Natural killer cell (primary cell): ENCODE results near the gene RNF20. TPM values are rescaled to one million over a fixed set of nuclear protein-coding genes. Genes with fewer than 3 reads are reported as not detected.

Experiments
- ATAC-seq, 3 donors: fragments of 150-1000 bp in 2 of 3; fragments of 200-7000 bp in 1 of 3; cut with Tn5 transposase; 1 replicate in 1 of 3; 2 replicates in 2 of 3; pipeline ENCODE4 v1.10.0; 2021; ENCODE audit warnings: mild to moderate bottlenecking in 2 of 3, moderate library complexity in 2 of 3
- DNase-seq, 2 donors: peaks; one replicate each; pipeline versions ENCODE4 v3.0.0 to v3.0.0-alpha.2; 2013 to 2021; ENCODE audit warnings: mixed read lengths in 1 of 2
- H3K27ac ChIP-seq: one replicate; pipeline ENCODE4 v1.5.1; 2013; ENCODE audit warnings: mild to moderate bottlenecking, low read length
- H3K27me3 ChIP-seq: one replicate; pipeline ENCODE4 v1.6.1; 2013; ENCODE audit warnings: low read length; ENCODE audit not compliant: control insufficient read depth, insufficient read depth
- H3K36me3 ChIP-seq: one replicate; pipeline ENCODE4 v1.6.1; 2013; ENCODE audit warnings: low read length; ENCODE audit not compliant: control insufficient read depth, insufficient read depth
- H3K4me1 ChIP-seq: one replicate; pipeline ENCODE4 v1.6.1; 2013; ENCODE audit warnings: low read length; ENCODE audit not compliant: control insufficient read depth, insufficient read depth
- H3K4me3 ChIP-seq: one replicate; pipeline ENCODE4 v1.5.1; 2013; ENCODE audit warnings: low read length
- H3K9me3 ChIP-seq: one replicate; pipeline ENCODE4 v1.6.1; 2013; ENCODE audit warnings: low read length; ENCODE audit not compliant: control insufficient read depth, insufficient read depth
- H3K27ac Mint-ChIP-seq, 2 donors: one replicate each; pipeline ENCODE4 v1.8.0; 2022; ENCODE audit warnings: mild to moderate bottlenecking in 2 of 2, mixed read lengths in 2 of 2, moderate library complexity in 1 of 2
- H3K27me3 Mint-ChIP-seq, 2 donors: one replicate each; pipeline ENCODE4 v1.8.0; 2022; ENCODE audit warnings: low read depth in 2 of 2, mixed read lengths in 2 of 2
- H3K36me3 Mint-ChIP-seq: one replicate; pipeline ENCODE4 v1.8.0; 2022; ENCODE audit warnings: mixed read lengths
- H3K4me1 Mint-ChIP-seq, 2 donors: one replicate each; pipeline ENCODE4 v1.8.0; 2022; ENCODE audit warnings: mixed read lengths in 2 of 2
- H3K4me3 Mint-ChIP-seq: one replicate; pipeline ENCODE4 v1.8.0; 2022; ENCODE audit warnings: mild to moderate bottlenecking, moderate library complexity, mixed read lengths
- H3K9me3 Mint-ChIP-seq, 2 donors: one replicate each; pipeline ENCODE4 v1.8.0; 2022; ENCODE audit warnings: mixed read lengths in 2 of 2
- WGBS: methylation state at CpG from one replicate; pipeline ENCODE4 v1.1.7; 2013; ENCODE audit warnings: missing lambda C conversion rate; ENCODE audit not compliant: insufficient coverage; 5-methylcytosine and 5-hydroxymethylcytosine counted together
- intact Hi-C: fragments of 100-400 bp; cut with micrococcal nuclease; formaldehyde crosslinking; loops from one replicate; pipeline ENCODE4 v1.14.2; 2022
- total RNA-seq, 4 donors: library from RNA; stranded (reverse); fragments of 120-200 nt in 1 of 4; gene quantifications; one replicate each; pipeline versions ENCODE4 v1.2.3 to v1.2.4, GENCODE V29; 2013 to 2022
- TF ChIP-seq, protein P1 (sequence below): fragments of 200-600 bp; IDR thresholded peaks from one replicate; pipeline ENCODE4 v1.8.0; 2022; ENCODE audit warnings: antibody characterized with exemption

RNF20 gene
- total RNA-seq, 3 donors from 2014 or later (not counting 1 experiment from before 2014, with no cell fraction given): 35.5 to 44.2 (median 42.5) TPM

DNA sequence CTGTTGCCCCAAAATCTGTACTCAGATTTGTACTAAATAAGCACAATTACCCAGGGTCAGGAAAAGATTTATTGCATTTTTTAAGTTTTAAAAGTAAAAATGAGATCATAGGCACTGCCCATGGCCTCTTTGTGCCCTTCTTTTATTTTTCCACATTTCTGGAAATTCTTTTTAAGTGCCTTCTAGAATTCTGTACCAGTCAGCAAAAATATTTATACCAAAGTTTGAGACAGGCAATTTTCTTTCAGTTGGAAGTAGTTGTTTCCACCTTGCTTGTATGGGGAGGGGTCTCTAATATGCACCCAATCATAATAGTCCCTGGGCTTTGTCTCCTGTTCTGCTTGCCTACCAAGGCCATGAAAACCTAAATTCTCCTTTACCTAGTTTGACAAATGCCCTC, 5.6 kb upstream of the RNF20 start:
- no peaks in the 10 kb centered on the region for H3K9me3 ChIP-seq
- Mint-ChIP-seq H3K27me3 (peaks cover 23 to 29% of the 10 kb centered on the region in 2 donors), H3K4me3 (no peak overlapping the region), H3K27ac (no peak overlapping the region), H3K9me3 (no peaks in the 10 kb centered on the region), H3K4me1 (peaks cover 0 to under 1% of the 10 kb centered on the region in 2 donors), H3K36me3 (no peaks in the 10 kb centered on the region)
- no peak overlapping the region for H3K4me3 ChIP-seq
- ATAC-seq: no peak
- intact Hi-C loops: no loop called here
- TF ChIP-seq, protein P1, sequence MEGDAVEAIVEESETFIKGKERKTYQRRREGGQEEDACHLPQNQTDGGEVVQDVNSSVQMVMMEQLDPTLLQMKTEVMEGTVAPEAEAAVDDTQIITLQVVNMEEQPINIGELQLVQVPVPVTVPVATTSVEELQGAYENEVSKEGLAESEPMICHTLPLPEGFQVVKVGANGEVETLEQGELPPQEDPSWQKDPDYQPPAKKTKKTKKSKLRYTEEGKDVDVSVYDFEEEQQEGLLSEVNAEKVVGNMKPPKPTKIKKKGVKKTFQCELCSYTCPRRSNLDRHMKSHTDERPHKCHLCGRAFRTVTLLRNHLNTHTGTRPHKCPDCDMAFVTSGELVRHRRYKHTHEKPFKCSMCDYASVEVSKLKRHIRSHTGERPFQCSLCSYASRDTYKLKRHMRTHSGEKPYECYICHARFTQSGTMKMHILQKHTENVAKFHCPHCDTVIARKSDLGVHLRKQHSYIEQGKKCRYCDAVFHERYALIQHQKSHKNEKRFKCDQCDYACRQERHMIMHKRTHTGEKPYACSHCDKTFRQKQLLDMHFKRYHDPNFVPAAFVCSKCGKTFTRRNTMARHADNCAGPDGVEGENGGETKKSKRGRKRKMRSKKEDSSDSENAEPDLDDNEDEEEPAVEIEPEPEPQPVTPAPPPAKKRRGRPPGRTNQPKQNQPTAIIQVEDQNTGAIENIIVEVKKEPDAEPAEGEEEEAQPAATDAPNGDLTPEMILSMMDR: no peak
- H3K27me3 ChIP-seq: no peaks in the 10 kb centered on the region
- DNase-seq: no peak
- no peaks in the 10 kb centered on the region for H3K36me3 ChIP-seq
- H3K27ac ChIP-seq: no peak overlapping the region
- peaks cover 2% of the 10 kb centered on the region for H3K4me1 ChIP-seq

- H3K27ac Mint-ChIP-seq: no peak overlapping the region
- ATAC-seq (peak; percentile 30 to 59 (median 41)), DNase-seq (peak; percentile 40 to 84)
- Histone ChIP-seq H3K9me3 (no peaks in the 10 kb centered on the region), H3K27ac (no peak overlapping the region), H3K36me3 (no peaks in the 10 kb centered on the region), H3K4me3 (no peak overlapping the region), H3K27me3 (no peaks in the 10 kb centered on the region), H3K4me1 (peaks cover 15% of the 10 kb centered on the region)
- no peaks in the 10 kb centered on the region for H3K9me3 Mint-ChIP-seq
- H3K27me3 Mint-ChIP-seq: peaks cover 4 to 7% of the 10 kb centered on the region in 2 donors
- no peaks in the 10 kb centered on the region for H3K36me3 Mint-ChIP-seq
- TF ChIP-seq, protein P1: peak; percentile 94
- intact Hi-C loops: loop anchor here (1.0 to 10.0 kb wide), 2 partner anchors 71 to 815 kb away; no protein-coding TSS in a partner anchor
- WGBS: 26% methylated on average over 4 of the region's 6 CpGs
- no peak overlapping the region for H3K4me3 Mint-ChIP-seq
- peaks cover 6 to 11% of the 10 kb centered on the region in 2 donors for H3K4me1 Mint-ChIP-seq
These were observed 3.5 kb upstream of the RNF20 start for GRCh38 chr9:101530076-101530711.

DNA sequence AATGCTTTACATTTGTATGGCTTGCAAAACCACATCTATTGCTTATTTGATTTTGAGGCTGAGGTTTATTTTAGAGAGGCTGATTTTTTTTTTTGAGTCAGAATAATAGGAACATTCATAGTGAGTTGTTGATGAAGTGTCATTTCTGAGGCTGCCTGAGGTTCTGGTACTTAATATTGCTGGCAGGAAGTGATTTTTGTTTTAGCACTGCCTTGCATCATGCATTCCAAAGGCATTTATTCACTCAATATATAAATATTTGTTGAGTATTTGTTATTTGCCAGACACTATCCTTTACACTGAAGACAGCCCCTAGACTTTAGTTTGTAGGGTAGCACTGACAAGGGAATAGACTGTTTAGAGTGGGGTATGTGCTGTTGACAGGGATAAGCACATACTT, 2.7 kb downstream of the RNF20 start:
- TF ChIP-seq, protein P1: no peak
- H3K27me3 Mint-ChIP-seq: no peaks in the 10 kb centered on the region
- no peaks in the 10 kb centered on the region for H3K27me3 ChIP-seq
- peaks cover 12 to 16% of the 10 kb centered on the region in 2 donors for H3K4me1 Mint-ChIP-seq
- no peaks in the 10 kb centered on the region for H3K36me3 Mint-ChIP-seq
- DNase-seq (no peak), ATAC-seq (no peak)
- H3K4me3 ChIP-seq: no peak overlapping the region
- H3K27ac Mint-ChIP-seq: no peak overlapping the region
- H3K9me3 ChIP-seq: no peaks in the 10 kb centered on the region
- intact Hi-C loops: loop anchor here (10.0 kb wide), 1 partner anchor 822 kb away; no protein-coding TSS in a partner anchor
- H3K36me3 ChIP-seq: peaks cover 39% of the 10 kb centered on the region
- no peaks in the 10 kb centered on the region for H3K9me3 Mint-ChIP-seq
- no peak overlapping the region for H3K27ac ChIP-seq
- no peak overlapping the region for H3K4me3 Mint-ChIP-seq
- H3K4me1 ChIP-seq: peaks cover 15% of the 10 kb centered on the region

- Histone ChIP-seq H3K27me3 (no peaks in the 10 kb centered on the region), H3K9me3 (no peaks in the 10 kb centered on the region), H3K4me3 (no peak overlapping the region), H3K27ac (no peak overlapping the region), H3K4me1 (peaks cover 15% of the 10 kb centered on the region), H3K36me3 (peaks cover 42% of the 10 kb centered on the region)
- TF ChIP-seq, protein P1: no peak
- Mint-ChIP-seq H3K9me3 (no peaks in the 10 kb centered on the region), H3K4me1 (peaks cover 12 to 16% of the 10 kb centered on the region in 2 donors), H3K27me3 (no peaks in the 10 kb centered on the region), H3K36me3 (no peaks in the 10 kb centered on the region), H3K4me3 (no peak overlapping the region), H3K27ac (no peak overlapping the region)
- no peak for ATAC-seq
- 100% methylated on average over 2 of the region's 2 CpGs for WGBS
- peak in 1 of 2 donors; percentile 30 for DNase-seq
- intact Hi-C loops: loop anchor here (10.0 kb wide), 1 partner anchor 822 kb away; no protein-coding TSS in a partner anchor
These were observed 3.3 kb downstream of the RNF20 start for GRCh38 chr9:101536938-101537337.
